ENCODE data around the gene ALDH3B1.

The ALDH3B1 gene

DNA sequence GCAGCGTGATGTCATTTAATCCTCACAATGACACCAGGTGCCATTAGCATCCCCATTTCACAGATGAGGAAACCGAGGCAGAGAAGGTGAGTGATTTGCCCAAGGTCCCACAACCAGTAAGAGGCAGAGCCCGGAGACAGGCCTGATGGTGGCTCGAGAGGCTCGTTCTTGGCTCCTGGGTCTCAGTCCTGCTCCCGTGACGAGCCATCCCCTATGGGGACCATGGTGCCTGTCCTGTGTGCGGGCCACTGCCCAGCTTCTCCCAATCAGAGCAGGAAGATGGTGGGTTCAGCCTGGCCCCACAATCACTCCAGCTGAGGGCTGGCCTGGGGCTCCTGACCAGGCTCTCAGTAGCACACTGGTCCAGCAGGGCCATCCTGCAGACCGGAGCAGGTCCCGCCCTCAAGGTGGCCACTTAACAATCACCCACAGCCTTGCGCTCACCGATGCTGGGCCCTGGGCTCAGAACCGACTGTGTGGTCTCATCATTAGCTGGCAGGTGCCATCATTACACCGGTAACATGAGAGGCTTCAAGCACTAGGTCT is 3.6 kb downstream of the ALDH3B1 start:
- DNase-seq (ENCODE audit: low read depth), result no peak

GRCh38 chr11:68014157-68014946 is 4.2 kb downstream of the ALDH3B1 start:
- DNase-seq (ENCODE audit: low read depth), result no peak

- no peak for DNase-seq (ENCODE audit: low read depth)
Measured at GRCh38 chr11:68014947-68015447, 4.9 kb downstream of the ALDH3B1 start.

GRCh38 chr11:68015467-68015866 is 5.3 kb downstream of the ALDH3B1 start:
- DNase-seq (ENCODE audit: low read depth), result no peak

DNA sequence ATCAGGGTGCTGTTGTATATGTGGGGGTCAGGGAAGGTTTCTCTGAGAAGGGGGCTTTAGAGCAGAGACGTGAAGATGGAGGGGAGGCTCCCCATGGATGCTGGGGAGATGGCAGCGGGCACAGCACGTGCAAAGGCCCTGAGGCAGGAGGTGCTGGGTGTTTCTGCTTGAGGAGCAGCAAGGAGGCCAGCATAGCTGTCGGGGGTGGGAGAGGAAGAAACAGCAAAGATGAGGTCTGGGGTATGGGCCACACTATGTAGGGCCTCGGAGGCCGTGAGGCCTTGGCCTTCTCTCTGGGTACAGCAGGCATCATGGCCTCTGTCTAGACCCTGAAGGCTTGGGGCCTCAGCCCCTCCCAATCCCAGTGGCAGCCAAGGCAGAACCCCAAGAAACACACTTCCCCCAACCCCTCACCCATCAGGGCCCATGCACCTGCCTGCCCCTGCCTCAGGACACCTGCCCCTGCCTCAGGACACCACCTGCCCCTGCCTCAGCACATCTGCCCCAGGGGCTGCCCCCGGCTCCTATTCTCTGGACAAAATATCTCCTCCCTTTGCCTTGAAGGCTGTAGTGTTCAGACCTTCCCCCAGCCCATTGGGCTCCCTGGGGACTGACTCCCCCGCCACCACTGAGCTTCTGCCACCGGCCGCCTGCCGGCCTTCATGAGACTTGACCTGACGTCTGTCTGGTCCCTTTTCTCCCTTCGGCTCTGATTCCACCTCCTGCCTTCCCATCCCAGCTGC is 6.2 kb downstream of the ALDH3B1 start:
- DNase-seq (ENCODE audit: low read depth), result no peak

DNA sequence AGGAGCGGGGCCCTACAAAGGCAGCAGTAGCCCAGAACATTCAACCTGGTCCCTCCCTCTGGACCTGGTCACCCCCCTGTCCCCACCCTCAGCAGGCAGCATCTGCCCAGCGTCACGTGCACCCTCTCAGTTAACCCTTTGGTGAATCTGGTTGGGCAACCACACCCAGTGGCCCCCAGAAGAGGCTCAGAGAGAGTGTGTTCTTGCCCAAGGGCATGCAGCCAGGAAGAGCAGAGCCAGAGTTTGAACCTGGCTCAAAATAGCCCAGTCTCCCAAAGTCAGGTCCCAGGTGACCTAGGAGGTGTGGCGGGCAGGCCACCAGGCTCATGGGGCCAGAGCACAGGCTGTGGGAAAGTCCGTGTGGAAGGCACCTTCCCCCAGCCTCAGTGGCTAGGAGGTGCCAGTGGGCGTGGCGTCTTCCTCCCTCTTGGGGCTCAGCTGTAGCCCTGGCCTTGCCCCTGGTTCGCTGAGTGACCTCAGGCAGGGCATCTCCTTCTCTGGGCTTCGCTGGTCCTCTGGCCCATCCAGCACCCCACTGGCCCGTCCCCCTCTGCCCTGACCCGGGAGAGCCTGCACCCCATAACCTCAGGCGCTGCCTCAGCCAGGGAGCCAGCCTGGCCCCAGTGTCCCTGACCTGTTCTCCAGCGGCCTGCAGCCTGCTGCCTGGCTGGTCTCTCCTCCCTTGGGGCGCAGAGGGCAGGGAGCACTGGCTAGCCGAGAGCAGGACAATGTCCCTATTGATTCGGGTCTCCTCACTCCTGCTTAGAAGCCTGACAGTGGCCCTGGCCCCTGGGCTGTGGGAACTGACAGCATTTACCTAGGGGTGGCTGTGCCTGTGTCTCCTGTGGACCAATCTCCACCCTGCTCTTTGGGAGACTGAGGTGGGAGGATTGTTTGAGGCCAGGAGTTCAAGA is 7.0 kb downstream of the ALDH3B1 start:
- no peak for DNase-seq (ENCODE audit: low read depth)

DNA sequence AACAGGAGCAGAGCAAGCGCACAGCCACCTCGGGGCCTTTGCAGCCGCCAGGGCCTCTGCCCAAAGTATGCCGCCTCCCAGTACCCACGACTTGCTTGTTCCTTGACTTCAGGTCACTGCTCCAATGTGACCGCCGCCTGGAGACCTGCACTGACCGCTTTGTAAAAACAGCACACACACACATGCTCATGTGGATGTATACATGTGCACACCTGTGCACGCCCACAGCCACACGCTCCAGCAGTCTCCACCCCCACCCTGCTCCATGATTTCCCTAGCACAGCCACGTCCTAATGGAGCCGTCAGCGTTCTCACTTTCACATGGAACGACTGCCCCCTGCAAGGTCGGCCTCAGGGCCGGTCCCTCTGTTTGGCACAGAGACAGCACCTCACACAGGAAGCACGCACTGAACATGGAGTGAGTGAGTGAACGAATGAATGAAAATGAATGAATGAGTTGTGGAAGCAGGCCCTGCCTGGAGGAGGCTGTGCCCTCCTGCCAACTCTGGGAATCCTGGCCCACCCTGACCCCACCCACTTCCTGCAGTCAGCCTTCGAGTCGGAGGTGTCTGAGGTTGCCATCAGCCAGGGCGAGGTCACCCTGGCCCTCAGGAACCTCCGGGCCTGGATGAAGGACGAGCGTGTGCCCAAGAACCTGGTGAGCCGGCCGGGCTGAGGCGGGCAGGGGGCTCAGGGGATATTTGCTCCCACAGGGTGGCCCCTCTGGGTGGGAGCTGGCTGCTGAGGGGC is 8.0 kb downstream of the ALDH3B1 start:
- DNase-seq (ENCODE audit: low read depth), result no peak

DNA sequence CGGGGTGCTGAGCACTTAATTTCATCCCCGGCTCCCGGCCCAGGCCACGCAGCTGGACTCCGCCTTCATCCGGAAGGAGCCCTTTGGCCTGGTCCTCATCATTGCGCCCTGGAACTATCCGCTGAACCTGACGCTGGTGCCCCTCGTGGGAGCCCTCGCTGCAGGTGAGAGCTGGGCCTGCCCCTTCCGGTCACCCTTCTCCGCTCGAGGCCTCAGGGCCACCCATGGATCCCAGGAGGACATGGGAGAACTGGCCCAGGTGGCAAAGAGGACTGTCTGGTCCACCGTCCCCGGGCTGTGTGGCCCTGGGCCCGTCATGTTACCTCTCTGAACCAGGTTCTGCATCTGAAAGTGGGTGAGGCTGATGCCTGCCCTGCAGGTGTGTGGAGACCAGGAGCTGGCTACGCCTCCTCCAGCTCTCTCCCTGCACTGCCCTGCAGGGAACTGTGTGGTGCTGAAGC is 8.6 kb downstream of the ALDH3B1 start:
- no peak for DNase-seq (ENCODE audit: low read depth)

DNA sequence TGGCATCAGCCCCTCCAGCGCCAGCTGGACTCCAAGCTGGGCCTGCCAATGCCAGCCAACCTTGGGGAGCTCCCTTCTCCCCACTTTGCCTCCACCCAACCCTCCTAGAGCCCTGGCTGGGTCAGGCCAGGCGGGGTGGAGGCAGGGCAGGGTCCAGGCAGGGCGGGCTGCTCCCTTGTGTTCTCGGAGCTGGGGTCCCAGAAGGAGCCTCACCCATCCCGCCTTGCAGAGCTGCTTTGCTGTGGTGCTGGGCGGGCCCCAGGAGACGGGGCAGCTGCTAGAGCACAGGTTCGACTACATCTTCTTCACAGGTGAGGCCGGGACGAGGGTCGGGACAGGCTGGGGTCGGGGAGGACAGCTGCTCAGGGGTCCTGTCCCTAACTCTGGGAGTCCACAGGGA is 9.4 kb downstream of the ALDH3B1 start:
- no peak for DNase-seq (ENCODE audit: low read depth)

- DNase-seq (ENCODE audit: low read depth), result no peak
Measured at GRCh38 chr11:68020575-68020974, 10.4 kb downstream of the ALDH3B1 start.

DNA sequence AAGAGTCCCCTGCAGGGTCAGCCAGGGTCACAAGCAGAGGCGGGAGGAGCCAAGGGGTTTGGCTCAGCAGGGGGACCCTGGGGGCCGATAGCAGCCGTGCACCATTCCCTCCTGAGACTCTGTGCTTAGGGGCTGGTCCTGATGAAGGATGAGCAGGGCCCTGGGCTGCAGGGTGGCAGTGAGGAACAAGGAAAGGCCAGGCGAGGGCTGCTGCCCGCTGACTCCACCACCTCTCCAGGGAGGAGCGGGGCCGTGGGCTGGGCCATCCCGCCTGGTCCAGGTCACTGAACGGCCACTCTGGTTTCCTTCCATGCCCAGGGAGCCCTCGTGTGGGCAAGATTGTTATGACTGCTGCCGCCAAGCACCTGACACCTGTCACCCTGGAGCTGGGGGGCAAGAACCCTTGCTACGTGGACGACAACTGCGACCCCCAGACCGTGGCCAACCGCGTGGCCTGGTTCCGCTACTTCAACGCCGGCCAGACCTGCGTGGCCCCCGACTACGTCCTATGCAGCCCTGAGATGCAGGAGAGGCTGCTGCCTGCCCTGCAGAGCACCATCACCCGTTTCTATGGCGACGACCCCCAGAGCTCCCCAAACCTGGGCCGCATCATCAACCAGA is 11.2 kb downstream of the ALDH3B1 start:
- no peak for DNase-seq (ENCODE audit: low read depth)

- no peak for DNase-seq (ENCODE audit: low read depth)
Measured at GRCh38 chr11:68022531-68022930, 12.4 kb downstream of the ALDH3B1 start.

DNA sequence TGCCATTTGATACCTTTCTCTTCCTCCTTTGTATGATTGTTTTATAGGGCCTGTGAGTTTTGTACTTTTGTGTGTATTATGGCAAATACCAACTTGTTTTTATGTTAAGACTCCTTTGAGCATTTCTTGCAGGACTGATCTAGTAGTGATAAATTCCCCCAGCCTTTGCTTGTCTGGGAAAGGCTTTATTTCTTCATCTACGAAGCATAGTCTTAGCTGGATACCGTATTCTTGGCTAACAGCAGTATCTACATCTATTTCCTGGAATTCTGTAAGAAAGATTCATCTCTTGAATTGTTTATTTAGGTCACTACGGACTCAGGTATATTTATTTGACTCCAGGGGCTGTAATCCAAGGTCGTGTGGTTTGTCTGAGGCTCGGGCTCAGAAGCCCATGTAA is 14.4 kb downstream of the ALDH3B1 start:
- DNase-seq (ENCODE audit: low read depth), result no peak

DNA sequence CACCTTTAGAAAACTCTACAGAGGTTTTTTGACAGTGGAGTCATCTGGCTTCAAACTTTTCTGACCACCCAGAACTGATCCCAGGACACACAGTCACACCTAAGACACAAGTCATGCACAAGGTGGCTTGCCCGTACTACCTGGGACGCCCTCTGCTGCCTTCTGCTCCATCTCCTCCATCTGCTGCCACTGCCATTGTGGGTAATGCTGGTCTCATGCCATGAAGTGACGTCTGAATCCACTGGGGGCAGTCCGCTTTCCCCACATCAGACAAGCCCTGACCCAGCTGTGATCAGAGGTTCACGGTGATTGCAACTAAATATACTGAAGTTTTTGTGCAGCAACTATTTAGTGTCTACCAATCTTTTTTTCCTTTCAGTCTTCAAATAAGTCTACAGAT is 14.9 kb downstream of the ALDH3B1 start:
- no peak for DNase-seq (ENCODE audit: low read depth)

DNA sequence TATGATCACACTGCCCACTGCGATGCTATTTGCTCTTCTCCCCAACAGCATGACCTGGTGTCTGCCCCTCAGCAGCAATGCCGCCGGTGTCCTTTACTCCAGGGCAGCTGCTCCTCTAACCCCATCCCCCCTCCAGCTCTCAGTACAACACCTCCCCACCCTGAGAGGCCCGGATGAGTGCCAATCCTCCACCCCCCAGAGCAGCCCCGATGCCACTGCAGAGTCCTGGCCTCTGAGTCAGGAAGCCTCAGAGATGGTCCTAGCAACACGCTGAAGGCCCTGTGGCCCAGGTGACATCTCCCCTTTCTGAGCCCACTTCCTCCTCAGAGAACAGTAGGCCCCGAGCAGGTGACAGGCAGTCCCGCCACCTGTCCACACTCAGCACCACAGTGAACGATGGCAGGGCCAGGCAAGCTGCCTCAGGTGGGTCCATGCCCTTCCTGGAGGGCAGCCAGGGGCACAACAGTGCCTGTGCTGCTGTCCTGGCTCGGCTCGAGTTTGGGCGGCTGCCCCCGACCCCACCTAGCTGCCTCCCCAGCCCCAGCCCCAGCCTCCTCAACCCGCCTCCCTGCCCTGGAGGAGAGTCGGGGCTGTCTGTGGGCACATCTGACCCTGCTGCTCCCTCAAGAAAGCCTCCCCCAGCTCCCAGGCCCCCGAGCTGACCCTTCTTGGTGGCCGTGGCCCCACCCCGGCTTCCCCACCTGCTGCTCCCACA is 16.4 kb downstream of the ALDH3B1 start:
- no peak for DNase-seq (ENCODE audit: low read depth)

GRCh38 chr11:68027667-68028066 is 17.5 kb downstream of the ALDH3B1 start:
- DNase-seq (ENCODE audit: low read depth), result no peak

DNA sequence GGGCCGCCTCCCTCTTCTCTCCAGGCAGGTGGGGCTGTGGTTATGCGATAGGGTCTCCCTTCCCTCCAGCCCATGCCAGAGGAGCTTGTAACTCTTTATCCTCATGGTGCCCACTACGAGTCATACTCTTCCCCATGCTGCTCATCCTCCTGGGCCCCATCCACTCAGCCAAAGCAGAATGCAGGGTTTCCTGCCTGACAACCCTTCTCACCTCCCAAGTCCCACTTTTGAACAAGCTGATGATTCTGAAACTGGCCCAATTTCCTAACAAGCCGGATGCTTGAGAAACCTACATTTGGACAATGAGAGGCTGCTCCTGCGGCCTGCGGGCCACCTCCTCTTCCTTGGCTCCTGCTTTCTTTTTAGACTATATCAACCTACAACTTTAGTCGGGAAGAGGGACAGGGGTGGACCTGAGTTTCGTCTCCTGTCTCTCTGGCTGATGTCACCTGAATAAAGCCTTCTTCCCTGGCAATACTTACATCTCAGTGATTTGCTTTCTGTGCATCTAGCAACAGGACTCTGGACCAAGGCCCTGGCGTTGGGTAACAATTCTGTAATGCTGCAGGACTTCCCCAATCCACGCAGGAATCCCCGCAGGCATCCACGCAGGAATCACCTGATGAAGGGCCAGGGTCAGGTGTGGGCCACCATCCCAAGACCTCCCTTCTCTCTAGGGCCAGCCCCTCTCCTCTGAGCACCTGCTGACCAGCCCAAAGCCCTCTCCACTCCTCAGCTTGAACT is 18.8 kb downstream of the ALDH3B1 start:
- no peak for DNase-seq (ENCODE audit: low read depth)

- DNase-seq (ENCODE audit: low read depth), result peak; percentile 93
Measured at GRCh38 chr11:68030318-68031143, 20.4 kb downstream of the ALDH3B1 start, which contains the start of gene NDUFS8. Gene NDUFS8 (plus strand): TSS chr11:68030681. CDS start chr11:68032152, 1,471 bp downstream.
